MM.1S (cell line): ENCODE measurements around the gene SERBP1.

Source experiments
- CTCF ChIP-seq: fragments of 300-600 bp; sonication (generic); IDR thresholded peaks from 2 replicates; pipeline ENCODE4 v1.5.1; 2016; ENCODE audit warnings: antibody characterized with exemption, low read length, mixed read lengths
- EZH2 ChIP-seq: fragments of 300-600 bp; sonication (generic); optimal IDR thresholded peaks from 2 replicates; pipeline ENCODE3; 2017; ENCODE audit warnings: low read depth, mild to moderate bottlenecking, antibody characterized with exemption, low read length, mixed read lengths

GRCh38 chr1:67436511-67437055 lies 6.4 kb upstream of the SERBP1 start:
- TF ChIP-seq EZH2 (no peak), CTCF (no peak)
